Activated CD8-positive, alpha-beta T cell treated with anti-CD3 and anti-CD28 coated beads for 36 hours (primary cell): ENCODE measurements around the gene KLHDC3. TPM values are rescaled to one million over a fixed set of nuclear protein-coding genes. Genes with fewer than 3 reads are reported as not detected.

Experiments
- ATAC-seq: fragments of 200-7000 bp; cut with Tn5 transposase; one replicate; pipeline ENCODE4 v1.10.0; 2021; ENCODE audit warnings: mild to moderate bottlenecking, moderate library complexity
- CTCF ChIA-PET: fragments of 350-600 bp; sonication (Branson Sonifier 250); formaldehyde crosslinking; loops from one replicate; lab custom pipeline; 2021; ENCODE audit warnings: antibody characterized with exemption; lab: Charles Lee
- POLR2A ChIA-PET: fragments of 350-600 bp; sonication (Branson Sonifier 250); formaldehyde crosslinking; loops from one replicate; lab custom pipeline; 2021; ENCODE audit warnings: antibody characterized with exemption; lab: Charles Lee
- DNase-seq: peaks from one replicate; pipeline ENCODE4 v3.0.0-alpha.2; 2020
- H3K27ac Mint-ChIP-seq: one replicate; pipeline ENCODE4 v1.8.0; 2021; ENCODE audit warnings: mild to moderate bottlenecking, mixed read lengths
- H3K27me3 Mint-ChIP-seq: one replicate; pipeline ENCODE4 v1.8.0; 2021; ENCODE audit warnings: mixed read lengths
- H3K36me3 Mint-ChIP-seq: one replicate; pipeline ENCODE4 v1.8.0; 2021; ENCODE audit warnings: low read depth, mixed read lengths
- H3K4me1 Mint-ChIP-seq: one replicate; pipeline ENCODE4 v1.8.0; 2021; ENCODE audit warnings: low read depth, mixed read lengths
- H3K4me3 Mint-ChIP-seq: one replicate; pipeline ENCODE4 v1.8.0; 2021; ENCODE audit warnings: mild to moderate bottlenecking, moderate library complexity, mixed read lengths
- H3K9me3 Mint-ChIP-seq: one replicate; pipeline ENCODE4 v1.8.0; 2021; ENCODE audit warnings: mixed read lengths
- intact Hi-C: fragments of 100-400 bp; cut with micrococcal nuclease; formaldehyde crosslinking; loops from one replicate; pipeline ENCODE4 v1.10.0; 2022
- total RNA-seq, 2 experiments: library from RNA; stranded (reverse); gene quantifications; one replicate each; pipeline ENCODE4 v1.2.3, GENCODE V29; 2021
- TF ChIP-seq, protein P1 (sequence below): fragments of 200-600 bp; IDR thresholded peaks from one replicate; pipeline ENCODE4 v1.8.0; 2022; ENCODE audit warnings: antibody characterized with exemption, mild to moderate bottlenecking

Gene KLHDC3
- total RNA-seq, 2 experiments from 2014 or later, result 58.6 to 64.0 TPM

DNA sequence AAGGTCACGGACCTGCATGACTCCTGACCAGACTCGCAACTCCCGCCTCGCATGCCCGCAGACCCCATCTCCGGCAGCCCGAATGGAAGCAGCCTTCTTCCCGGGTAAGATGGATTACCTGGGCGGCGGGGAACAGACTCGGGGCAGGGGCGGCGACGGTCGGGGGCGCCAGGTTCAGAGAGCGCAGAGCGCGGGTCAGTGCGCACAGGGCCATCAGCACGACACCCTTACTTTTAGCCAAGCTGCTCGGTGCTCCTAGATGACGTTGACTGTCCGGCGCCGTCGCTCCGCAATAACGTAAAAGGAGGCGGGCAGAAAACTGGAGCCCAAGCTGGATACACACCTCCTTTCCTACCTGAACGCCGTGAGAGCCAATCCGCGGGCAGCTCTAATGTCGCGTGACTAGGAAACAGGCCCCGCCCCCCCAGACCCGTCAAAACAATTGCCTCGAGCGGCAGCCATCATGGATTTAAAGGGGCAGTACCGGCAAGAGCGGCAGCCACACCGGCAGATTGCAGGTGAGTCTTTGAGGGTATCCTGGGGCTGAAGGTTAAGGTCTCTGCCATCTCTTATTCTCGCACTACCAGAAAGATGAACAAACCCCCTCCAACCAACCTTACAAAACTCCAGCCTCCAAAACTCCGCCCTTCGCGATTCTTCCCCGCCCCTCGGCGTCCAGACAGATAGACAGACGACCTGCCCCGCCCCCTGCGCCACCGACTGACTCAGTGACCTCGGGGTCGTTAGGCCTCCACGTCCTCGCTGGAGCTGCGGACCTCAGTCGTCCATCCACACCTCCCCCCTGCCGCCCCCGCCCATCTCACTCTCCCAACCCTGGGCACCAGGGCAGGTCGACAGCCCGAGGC, 45.4 kb downstream of the KLHDC3 start, which contains the start of the genes KLC4 and MRPL2:
Gene KLC4 (plus strand): TSS at position 464 of the 866 bp plus-strand sequence. CDS start 1,705 bp downstream, outside the sequence.
Gene MRPL2 (minus strand): TSS at position 267 of the 866 bp plus-strand sequence. CDS start 53 bp downstream, at position 214.
- Mint-ChIP-seq H3K4me3 (peak within 1 kb of the TSS; percentile 81), H3K27ac (peak within 1 kb of the TSS; percentile 92), H3K9me3 (no peaks in the 10 kb centered on the region), H3K36me3 (peaks cover 33% of the 10 kb centered on the region), H3K27me3 (no peaks in the 10 kb centered on the region), H3K4me1 (peaks cover 37% of the 10 kb centered on the region)
- intact Hi-C loops, result loop anchor here (5.0 to 10.0 kb wide), 2 partner anchors 47 to 155 kb away; partner anchors contain the start of genes KLHDC3 and MEA1
- peak; percentile 99 for DNase-seq
- ChIA-PET POLR2A (interaction anchor here (0.7 to 2.6 kb wide), 6 partner anchors 17 to 389 kb away, joined by 3 to 6 read pairs (median 4); partner anchors contain the start of genes KLHDC3, MEA1, PPP2R5D and PTK7), CTCF (interaction anchor here (1.1 to 4.2 kb wide), 2 partner anchors 84 to 111 kb away, joined by 4 to 32 read pairs; no protein-coding TSS in a partner anchor)
- TF ChIP-seq, protein P1, sequence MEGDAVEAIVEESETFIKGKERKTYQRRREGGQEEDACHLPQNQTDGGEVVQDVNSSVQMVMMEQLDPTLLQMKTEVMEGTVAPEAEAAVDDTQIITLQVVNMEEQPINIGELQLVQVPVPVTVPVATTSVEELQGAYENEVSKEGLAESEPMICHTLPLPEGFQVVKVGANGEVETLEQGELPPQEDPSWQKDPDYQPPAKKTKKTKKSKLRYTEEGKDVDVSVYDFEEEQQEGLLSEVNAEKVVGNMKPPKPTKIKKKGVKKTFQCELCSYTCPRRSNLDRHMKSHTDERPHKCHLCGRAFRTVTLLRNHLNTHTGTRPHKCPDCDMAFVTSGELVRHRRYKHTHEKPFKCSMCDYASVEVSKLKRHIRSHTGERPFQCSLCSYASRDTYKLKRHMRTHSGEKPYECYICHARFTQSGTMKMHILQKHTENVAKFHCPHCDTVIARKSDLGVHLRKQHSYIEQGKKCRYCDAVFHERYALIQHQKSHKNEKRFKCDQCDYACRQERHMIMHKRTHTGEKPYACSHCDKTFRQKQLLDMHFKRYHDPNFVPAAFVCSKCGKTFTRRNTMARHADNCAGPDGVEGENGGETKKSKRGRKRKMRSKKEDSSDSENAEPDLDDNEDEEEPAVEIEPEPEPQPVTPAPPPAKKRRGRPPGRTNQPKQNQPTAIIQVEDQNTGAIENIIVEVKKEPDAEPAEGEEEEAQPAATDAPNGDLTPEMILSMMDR, result no peak
- ATAC-seq, result peak; percentile 98

DNA sequence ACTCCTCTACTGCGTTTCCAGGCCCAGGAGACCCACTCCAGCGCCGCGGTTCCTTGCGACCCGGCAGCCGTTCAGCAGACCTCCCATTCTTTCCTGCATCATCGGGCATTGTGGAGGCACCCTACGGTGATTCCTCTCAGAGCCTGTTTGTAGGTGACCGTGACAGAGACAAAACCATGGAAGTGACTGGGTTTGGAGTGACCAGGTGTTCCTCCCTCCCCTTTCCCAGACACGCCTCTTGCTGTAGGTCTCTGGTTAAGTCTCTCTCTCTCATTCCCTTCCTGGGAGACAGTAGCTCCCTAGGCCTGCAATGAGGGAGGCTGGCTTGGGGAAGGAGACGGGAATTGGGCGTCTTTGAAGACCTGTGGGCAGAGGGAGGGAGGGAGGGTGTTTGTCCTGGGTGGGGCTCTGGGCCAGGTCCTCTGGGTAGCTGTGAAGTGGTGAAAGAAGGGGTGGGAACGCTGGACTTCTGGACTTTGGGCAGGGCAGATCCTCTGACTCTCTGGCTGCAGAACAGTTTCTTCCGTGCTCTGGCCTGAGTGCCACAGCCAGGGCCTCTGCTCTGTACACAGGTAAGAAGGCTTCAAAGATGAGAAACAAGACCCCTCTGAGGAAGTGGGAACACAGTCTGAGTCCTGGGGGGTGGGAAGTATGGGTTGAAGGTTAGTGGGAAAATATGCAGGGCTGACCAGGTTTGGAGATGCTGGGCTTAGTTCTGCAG, 46.1 kb downstream of the KLHDC3 start:
- H3K27me3 Mint-ChIP-seq, result no peaks in the 10 kb centered on the region
- peaks cover 29% of the 10 kb centered on the region for H3K36me3 Mint-ChIP-seq
- no peak for ATAC-seq
- intact Hi-C loops, result no loop called here
- peak overlapping the region; percentile 81 for H3K4me3 Mint-ChIP-seq
- no peak for DNase-seq
- peaks cover 35% of the 10 kb centered on the region for H3K4me1 Mint-ChIP-seq
- TF ChIP-seq, protein P1, result no peak
- POLR2A ChIA-PET, result interaction anchor here (1.3 to 2.6 kb wide), 2 partner anchors 46 to 84 kb away, joined by 6 read pairs; partner anchors contain the start of genes KLHDC3 and MEA1
- H3K27ac Mint-ChIP-seq, result peak overlapping the region; percentile 92
- H3K9me3 Mint-ChIP-seq, result no peaks in the 10 kb centered on the region
- CTCF ChIA-PET, result interaction anchor here (1.1 to 4.2 kb wide), 3 partner anchors 9 to 110 kb away, joined by 3 to 32 read pairs (median 4); no protein-coding TSS in a partner anchor

DNA sequence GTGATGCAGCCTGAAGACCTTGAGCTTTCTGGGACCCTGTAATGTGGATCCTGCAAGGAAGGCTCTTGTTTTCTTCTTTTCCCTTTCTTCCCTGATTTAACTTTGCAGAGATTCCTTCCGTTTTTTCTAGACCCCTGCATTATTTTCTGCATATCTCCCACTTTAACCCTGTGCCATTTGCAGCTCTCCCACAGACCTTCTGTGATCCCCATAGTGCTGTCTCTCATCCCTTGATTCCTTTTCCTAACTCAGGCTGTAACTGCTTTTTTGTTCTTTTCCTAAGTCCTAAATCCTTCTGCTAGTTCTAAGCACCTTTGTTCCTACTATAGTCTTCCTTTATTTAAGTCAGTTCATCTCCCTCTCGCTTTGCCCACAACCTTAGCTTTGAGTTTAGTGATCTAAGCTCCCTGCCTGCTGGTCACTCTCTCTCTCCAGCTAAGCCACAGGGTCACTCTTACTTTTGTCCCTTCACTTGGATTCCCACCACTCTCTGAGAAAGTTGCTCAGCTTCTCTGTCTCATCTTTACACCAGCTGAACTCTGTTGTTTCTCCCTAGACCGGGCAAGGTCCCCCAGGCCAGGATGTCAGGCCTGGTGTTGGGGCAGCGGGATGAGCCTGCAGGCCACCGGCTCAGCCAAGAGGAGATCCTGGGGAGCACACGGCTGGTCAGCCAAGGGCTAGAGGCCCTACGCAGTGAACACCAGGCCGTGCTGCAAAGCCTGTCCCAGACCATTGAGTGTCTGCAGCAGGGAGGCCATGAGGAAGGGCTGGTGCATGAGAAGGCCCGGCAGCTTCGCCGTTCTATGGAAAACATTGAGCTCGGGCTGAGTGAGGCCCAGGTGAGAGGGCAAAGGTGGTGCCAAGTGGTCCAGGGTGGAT, 46.9 kb downstream of the KLHDC3 start:
- peaks cover 21% of the 10 kb centered on the region for H3K36me3 Mint-ChIP-seq
- H3K27ac Mint-ChIP-seq, result peak overlapping the region; percentile 57
- intact Hi-C loops, result no loop called here
- H3K4me3 Mint-ChIP-seq, result peak overlapping the region; percentile 81
- no peaks in the 10 kb centered on the region for H3K27me3 Mint-ChIP-seq
- peaks cover 35% of the 10 kb centered on the region for H3K4me1 Mint-ChIP-seq
- DNase-seq (no peak), ATAC-seq (no peak)
- H3K9me3 Mint-ChIP-seq, result no peaks in the 10 kb centered on the region
- TF ChIP-seq, protein P1, result no peak
- ChIA-PET CTCF (interaction anchor here (1.6 to 4.2 kb wide), 2 partner anchors 9 to 82 kb away, joined by 3 to 32 read pairs; no protein-coding TSS in a partner anchor), POLR2A (interaction anchor here (2.6 kb wide), 1 partner anchor 83 kb away, joined by 6 read pairs; no protein-coding TSS in a partner anchor)

DNA sequence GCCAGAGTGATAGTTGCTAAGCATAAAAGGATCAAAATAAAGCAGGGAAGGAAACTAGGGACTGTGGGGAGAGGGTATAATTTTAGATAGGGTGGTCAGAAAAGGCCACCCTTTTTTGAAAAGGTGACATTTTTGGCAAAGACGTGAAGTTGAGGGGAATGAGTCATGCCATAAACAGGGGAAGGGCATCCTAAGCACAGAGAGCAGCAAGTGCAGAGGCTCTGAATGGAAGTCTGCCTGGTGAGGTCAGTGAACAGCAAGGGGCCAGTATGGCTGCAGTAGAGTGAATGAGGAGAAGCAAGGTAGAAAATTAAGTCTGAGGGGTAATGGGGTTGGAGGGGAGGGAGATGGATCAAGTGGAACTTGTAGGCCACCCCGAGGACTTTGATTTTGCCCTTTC, 47.8 kb downstream of the KLHDC3 start:
- POLR2A ChIA-PET, result no interaction called here
- Mint-ChIP-seq H3K36me3 (peaks cover 17% of the 10 kb centered on the region), H3K27ac (no peak overlapping the region), H3K4me3 (no peak overlapping the region), H3K4me1 (peaks cover 32% of the 10 kb centered on the region), H3K27me3 (no peaks in the 10 kb centered on the region), H3K9me3 (no peaks in the 10 kb centered on the region)
- CTCF ChIA-PET, result interaction anchor here (1.6 to 4.2 kb wide), 2 partner anchors 8 to 81 kb away, joined by 3 to 32 read pairs; no protein-coding TSS in a partner anchor
- DNase-seq (no peak), ATAC-seq (no peak)
- intact Hi-C loops, result no loop called here
- TF ChIP-seq, protein P1, result no peak
